Measurements from ENCODE around the gene PRKN.

PRKN gene

DNA sequence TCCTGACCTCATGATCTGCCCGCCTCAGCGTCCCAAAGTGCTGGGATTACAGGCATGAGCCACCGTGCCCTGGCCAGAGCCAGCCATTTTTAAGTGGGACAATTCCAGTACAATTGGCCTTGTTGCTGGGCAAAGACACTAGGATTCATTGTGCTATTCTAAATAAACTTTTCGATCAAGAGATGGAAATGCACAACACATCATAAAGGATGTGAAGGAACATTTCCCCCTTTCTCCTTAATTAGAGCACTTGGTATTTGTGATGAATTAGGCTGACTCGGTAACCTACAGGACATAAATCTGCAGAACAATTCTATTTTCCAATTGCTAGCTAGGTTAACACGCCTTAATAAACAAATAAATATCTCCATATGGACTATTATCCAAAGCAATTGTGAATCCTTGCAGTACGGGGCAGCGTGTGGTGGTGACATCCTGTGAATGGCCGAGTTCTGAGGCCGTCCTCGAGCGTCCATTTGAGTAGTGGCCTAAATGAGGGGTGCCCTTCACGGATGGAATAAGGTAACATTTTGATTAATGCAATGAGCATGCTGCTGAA, 1047.5 kb downstream of the PRKN start:
- DNase-seq, result no peak

DNA sequence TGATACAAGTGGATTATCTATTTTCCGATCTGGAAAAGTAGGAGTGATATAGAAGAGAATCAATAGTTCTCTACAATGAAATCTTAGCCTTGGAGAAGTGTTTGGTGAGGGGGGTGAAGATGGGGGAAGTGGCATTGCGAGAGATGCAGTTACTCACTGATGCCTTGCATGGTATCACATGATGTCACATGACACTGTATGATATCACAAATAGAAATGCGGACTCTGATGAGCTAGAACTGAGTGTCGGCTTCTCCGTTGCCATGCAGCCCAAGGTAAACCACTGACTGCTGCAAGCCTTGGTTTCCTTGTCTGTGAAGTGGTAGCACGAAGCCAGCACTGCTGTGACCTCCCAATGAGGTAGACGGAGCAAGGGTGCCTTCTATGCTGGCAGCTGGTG, 1050.4 kb downstream of the PRKN start:
- DNase-seq, result peak; percentile 81

DNA sequence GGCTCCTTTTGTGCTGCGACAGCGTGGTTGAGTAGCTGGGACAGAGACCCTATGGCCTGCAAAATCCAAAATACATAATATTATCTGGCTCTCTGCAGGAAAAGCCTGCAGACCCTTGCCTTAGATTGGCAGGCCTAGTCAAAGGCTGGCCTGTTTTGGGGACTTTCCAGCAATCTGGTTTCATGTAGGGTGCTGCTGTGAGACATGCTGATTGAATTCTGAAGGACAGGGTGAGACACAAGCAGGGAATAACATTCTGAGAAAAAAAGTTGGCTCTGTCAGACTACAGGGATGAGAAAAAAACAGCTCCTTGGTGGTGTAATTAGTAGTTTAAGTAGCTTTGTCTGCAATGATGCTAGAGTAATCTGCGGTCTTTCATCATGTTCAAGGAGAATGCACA, 1051.0 kb downstream of the PRKN start:
- DNase-seq, result peak; percentile 89

DNA sequence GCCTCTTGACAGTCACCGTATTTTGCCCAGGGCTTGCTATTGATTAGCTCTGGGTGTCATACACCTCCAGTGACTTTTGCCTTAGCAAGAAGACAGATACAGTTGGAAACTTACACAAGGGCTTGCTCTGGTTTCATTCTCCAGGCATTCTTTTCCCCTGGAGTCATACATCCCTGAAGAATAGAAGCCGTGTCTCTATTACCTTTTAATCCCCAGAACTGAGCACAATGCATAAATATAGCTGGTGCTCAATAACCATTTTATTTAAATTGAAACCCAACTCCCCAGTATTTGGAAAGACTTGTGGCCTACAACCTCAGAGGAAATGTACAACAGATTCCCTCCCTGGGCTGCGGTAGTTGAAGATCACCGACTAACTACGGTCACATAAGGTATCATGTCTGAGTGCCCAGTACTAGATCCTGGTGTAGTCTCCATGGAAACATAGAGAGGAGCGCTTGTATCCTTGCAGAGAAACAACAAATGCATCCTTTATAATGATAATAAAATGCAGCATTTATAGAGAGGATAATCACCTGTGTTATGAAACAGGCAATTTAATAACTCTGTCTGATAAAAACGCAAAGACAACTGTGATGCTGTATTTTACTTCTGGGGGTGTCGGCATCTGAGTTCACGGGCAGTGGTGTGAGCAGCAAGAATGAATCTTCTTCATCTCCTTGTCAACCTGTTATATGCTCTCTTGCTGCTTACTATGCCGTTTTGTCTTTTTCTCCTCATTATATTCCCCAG, 1052.5 kb downstream of the PRKN start:
- DNase-seq, result no peak

DNA sequence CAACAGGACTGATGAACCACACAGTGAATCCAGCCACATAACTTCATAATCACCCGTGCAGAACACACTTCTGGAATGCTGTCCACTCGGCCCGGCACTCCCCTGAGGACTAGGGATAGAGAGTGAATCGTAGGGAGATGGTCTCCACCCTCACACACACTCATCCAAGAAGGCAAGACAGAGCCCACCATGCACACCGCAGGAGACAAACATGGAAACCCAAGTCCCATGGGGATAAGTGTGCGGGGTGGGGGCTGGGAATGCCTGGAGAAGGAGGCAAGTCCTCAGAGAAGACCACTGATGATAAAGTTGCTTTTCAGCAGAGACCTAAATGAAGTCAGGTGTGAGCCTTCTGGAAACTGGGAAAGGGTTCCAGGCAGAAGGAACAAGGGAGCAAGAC, 1054.5 kb downstream of the PRKN start:
- no peak for DNase-seq

DNA sequence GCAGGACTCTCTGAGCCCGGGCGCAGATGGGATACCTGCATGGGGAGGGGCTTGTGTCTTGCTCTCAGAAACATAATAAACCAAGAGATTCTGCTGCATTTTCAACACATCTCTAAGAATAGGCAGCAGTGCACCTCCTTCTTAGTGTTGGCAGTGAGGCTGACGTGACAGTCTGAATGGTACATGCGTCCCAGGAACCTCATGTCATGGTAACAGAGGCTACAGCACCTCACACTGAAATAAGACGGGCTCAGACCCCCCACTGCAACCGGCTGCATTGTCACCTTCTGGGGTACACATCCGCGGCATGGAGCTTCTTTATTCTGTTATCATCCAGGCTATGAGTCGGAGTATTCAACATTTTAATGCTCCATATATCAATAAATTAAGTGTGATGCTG, 1056.4 kb downstream of the PRKN start:
- no peak for DNase-seq

DNA sequence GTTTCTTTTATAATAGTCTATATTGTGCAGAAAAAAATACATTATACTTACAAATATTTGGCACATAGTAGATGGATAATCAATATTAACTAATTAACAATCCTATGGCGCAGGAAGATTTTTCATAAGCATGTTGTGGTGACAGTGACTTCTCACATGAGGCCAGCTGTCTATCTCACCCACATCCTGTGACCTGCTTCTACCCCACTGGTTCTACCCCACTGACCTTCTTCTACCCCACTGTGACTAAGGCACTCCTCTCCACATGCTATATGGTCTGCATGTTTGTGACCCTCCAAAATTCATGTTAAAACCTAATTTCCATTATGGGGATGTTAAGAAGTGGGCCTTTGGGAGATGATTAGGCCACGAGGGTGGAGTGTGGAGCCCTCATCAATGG, 1058.9 kb downstream of the PRKN start:
- no peak for DNase-seq

DNA sequence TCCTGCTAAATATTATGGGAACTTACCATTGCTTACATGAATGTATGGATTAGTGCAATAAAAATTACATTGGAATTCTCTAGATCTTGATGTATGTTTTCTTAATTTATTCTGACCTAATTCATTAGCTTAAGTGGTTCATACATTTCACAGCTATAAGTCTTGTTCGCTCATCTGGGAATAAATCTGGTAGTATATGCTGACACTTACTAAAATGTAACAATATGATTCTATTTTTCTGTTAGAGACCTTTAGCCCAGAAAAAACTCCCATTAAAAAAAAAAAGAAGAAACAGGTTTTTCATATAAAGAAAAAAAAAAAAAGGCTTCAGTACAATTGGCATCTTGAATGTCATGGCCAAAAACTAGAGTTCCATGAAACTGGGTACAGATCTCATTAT, 1059.6 kb downstream of the PRKN start:
- no peak for DNase-seq

DNA sequence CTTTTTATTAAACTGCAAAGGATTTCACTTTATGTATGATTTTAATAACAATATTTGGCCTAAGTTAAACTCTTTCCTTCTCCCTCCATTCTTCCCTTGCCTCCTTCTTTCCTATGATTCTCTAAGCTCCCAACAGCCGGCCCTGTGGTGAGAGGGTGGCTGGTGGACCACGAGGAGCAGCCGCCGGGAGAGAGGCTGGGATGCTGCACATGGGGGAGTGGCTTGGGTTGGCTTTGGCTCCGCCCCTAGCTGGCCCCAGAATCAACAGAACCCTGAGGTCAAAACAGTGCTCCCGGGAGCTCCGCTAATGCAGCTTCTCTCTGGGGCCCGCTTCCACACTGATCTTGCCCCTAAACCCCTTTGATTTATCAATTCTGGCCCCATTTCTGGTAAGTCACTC, 1063.9 kb downstream of the PRKN start:
- DNase-seq, result no peak

DNA sequence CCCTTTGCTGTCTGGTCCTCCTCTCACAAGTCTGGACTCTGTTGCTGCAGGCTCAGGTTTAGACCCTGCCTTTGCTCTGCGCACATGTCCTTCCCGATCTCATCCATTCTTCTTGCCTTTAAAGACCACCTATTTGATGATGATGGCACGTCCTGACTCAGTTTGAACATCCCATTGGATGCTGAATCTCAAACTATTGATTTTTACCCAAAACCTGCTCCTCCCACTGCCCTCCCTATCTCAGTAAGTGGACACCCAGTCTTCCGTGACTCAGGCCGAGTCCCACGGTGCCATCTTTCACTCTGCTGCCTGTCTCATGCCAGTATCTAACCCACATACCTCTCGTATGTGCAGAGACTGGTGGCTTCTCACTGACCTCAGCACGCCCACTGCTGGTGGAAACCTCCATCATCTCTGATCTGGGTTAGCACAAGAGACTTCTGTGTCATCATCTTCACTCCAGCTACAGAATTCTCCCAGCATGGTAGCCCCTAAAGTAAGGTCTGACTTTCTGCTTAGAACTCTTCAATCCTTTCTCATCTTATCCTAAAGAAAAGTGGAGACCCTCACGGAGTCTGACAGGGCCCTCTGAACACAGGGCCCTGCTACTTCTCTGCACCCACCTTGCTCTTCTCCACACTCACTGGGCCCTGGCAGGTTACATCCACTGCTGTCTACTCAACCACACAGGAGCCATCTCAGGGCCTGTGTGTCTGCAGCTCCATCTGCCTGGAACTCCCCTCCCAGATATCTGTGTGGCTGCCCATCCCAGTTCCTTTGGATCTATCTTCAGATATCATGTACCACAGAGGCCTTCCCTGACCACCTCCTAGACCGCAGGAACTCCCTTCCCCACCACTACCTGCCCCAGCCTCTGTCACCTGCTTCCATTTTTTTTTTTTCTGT, 1066.6 kb downstream of the PRKN start:
- no peak for DNase-seq

DNA sequence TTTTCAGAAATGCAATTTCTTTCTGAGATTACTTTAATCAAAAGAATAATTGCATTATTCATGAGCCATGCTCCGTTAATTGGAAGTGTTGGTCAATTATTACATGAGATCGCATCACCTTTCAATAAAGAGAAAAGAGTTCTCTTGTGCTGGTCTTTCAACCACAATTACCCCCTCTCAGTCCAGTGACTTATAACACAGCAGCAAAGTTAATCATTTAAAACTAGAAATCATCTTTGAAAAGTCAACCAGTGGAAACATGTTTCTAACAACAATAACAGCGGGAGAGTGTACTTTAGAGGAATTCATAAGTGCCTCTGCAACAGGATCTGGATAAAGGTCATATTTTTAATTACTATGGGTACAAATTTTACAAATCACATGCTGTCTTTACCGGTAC, 1069.4 kb downstream of the PRKN start:
- peak; percentile 92 for DNase-seq

DNA sequence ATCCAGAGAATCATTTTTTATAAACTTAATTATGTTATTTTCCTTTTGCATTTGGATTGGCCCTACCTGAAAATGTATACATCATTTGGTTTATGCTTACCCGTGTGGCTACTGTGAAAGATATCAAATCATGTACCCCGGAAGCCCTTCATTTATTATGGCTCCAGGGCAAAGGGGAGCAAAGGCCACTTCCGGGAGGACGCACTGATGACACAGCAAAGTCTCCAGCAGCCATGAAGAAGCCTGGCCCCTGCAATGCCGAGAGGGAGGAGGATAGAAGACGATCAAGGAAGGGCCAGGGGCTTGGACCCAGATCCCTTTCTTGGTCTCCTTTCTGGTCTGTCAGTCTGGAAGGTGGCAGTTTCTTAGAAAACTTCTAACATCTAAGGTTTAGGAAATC, 1073.4 kb downstream of the PRKN start:
- no peak for DNase-seq

DNA sequence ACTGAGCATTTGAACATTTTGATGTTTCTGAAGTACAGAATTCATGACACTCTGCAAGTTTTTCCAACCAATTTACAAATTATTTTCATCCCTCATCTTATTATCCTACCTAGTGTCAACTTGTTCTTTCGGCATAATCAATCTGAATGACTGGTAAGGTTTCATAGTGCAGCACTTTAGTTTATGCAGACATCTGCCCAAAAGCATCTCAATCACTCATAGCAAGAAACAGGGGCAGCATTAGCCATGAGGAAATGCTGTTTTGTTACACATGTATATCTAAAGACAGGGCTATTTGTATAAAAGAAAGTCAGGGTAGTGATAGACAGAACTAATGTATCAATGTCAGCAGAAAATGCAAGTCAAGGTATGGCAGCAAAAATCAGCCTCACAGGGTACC, 1075.6 kb downstream of the PRKN start:
- no peak for DNase-seq

DNA sequence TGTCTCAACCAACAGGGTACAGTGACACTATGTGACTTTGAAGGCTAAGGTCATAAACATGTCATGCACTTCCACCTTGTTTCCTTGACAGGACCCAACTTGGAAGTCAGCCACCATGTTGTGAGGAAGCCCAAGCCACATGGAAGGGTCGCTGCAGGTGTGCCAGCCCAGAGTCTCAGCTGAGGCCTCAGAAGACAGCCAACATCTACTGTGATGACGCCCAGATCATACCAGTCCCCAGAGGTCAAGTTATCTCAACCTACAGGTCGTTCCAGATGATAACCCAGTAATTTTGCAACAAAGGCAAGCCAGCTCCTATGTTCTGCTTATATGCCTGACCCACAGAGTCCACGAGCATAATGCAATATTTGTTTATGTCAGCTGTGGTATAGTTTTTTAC, 1077.7 kb downstream of the PRKN start:
- no peak for DNase-seq

DNA sequence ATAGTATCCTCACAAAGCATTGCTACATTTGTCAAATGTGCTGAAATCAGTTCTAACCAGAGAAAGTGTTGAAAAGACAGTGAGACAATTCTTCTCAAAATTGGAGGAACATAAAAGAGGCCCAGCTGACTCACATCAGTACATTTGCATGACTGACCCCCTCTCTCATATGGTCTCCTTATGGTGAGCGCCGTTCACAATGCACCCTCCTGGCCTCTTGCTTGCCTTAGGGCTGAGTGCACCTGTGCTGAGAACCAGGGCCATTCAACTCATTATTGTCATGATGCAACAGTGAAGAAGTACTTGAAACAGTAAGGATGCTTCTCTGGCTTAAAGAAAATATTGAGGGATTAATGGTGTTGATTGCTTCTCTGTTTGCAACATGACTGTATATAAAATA, 1078.5 kb downstream of the PRKN start:
- DNase-seq, result peak; percentile 82

DNA sequence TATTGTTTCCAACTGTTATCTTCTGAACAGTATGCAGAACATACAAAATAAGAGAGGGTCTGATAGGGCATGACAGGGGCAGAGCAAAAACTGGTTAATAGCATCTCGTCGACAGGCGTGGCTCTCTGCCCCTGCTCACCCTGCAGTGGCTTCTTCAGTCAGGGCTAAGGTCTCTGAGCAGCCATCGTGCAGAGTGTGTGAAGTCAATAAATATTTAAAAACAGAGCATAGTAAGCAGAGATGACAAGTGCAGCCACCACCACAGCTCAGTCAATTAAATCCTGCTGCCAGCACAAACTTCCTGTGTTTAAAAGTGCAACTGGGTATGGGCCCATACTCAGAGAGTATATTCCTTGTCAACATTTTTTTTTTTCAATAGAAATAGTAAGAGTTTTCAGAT, 1080.3 kb downstream of the PRKN start:
- peak; percentile 43 for DNase-seq

DNA sequence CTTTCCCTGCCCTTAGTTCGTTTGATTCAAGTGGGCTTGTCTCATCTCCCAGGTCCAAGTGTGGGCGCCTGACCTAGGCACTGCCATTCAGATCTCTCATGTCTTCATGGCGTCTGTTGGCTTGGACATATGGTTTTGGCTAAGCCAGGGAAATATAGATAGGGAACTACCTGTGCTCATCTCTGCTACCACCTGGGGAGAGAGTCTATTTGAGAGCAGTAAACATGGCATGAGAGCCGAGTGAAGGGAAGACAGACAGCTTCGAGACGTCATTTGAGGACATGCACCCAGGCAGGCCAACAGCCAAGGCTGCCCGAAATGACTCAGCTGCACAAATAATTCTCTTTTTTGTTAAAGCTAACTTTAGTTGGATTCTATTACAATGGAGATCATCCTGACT, 1083.0 kb downstream of the PRKN start:
- peak; percentile 34 for DNase-seq

DNA sequence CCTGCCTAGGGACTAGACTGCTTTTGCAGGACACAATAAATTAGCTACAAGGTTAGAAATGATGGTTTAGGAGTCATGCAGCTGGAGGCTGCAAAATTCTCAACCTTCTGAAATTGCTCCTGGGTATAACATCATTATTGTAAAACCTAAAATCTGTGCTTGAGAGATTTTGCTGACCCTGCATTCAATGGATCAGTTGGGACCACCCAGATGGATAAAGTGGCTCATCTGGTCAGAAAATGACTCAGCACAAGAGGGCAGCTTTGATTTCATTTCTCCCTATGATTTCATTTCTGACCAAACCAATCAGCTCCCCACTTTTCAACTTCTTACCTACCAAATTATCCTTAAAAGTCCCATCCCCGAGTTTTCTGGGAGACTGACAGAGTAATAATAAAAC, 1086.4 kb downstream of the PRKN start:
- no peak for DNase-seq

DNA sequence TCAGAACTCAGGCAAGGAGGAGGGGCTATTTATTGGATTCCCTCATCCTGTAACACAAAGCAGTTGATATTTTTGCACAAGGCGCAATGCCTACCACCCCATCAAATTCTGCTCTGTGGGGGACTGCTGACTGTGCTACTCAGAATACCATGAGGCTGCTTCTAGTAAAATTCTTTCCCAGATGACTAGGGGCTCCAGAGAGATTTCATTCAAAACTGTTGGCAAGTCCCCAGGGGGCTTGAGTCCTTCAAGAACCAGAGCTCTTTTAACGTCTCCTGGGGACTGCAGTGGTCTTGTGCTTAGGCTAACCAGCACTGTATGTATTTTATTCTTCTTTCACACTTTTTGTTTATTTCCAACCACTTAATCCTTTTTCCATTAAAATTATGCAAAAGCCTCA, 1087.8 kb downstream of the PRKN start:
- no peak for DNase-seq

DNA sequence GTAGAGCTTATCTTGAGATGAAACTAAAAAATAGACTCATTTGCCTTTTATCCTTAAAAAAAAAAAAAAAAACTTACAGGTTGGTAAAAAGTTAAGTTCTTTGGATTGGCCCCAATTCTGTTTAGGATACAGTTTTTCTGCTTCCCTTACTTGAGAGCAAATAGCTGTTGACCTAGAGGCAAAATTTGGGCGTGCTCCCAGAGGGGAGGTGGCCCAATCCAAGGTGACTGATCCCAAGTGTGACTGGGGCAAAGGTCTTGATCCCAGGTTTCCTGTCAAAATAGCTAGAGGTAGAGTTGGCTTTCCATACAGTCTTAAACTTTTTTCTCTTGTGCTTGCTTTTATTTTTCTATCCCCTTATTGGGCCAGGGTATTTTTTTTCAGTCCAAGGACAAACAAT, 1089.9 kb downstream of the PRKN start:
- no peak for DNase-seq

DNA sequence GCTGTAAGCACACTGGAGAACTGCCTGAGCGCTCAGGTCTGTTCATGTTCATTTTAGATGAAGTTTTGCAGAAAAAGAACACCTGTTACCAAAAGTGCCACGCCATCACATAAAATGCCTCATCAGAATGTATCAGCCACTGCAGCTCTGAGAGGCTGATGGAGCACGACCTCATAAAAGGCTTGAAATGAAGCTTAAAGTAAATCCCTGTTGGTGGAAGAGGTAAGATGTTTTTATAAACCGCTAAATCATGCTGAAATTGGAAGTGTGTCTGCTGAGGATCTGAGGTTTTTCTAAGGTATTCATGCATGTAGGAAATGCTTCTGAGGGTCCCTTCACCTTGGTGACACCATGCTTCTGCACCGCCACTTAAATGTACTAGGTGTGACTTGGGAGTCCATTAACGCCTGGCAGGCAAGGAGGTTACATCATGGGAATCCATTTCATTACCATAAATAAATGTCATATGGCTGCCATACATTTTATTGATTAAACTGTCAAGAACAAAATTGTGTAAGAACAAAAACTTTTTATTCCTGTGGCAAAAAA, 1090.6 kb downstream of the PRKN start:
- DNase-seq, result no peak

DNA sequence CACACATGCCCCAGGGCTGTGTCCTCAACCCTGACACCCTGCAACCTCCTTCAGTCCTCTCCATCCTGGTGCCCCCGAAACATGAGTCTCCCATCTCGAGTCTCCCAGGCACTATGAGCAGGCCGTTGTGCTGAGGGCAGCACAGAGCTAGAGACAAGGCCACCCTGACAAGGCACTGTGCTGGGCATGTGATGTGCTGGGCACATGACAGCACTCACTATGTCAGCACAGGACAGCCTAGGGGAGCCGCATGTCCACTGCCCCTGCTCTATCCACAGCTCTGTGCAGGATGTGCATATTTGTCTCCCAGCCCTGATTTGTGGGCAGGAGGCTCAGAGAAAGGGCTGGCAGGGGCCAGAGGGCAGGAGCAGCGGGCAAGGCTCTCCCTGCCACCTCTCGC, 1091.6 kb downstream of the PRKN start:
- DNase-seq, result no peak

DNA sequence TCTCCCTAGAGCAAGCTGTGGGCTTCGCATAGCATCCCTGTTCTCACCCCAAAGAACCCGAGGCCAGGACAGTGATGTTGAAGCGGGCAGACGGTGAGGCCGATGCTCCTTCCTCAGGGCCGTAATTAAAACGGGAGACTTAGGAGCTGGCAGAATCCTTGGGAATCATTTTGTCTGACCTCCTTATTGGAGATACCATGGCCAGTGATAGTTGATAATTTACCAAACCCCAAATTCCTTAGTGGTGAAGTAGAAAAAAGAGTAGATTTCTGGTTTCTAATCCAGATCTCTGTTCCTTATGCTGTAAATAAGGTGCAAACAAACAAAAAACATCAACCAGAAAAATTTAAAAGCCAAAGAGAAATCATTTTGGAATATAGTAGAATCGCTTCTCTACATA, 1092.7 kb downstream of the PRKN start:
- DNase-seq, result no peak

DNA sequence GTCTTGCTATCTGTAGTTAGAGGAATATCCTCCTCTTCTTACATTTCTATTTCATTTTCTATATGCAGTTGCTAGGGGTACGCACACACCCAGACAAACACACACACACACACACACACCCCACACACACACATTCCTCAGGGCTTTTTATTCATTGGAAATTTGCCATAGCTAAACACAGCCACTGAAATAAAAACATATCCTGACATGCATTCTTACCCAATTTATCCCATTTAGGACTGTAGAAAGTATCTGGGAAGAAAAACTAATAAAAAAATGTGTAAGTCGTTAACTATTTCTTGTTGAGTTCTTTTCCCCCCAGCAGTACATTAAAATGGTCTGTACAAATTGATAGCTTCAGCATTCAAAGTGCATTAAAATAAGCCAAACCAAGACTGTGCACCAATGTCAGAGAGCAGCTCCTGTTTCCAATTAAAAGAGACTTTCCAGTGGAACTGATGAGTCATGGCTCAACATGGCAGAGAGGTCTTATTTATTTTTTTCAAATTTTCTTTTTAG, 1095.8 kb downstream of the PRKN start:
- DNase-seq, result peak; percentile 26

Data from NCI-H69 (cell line).